Smooth muscle cell (in vitro differentiated cells): ENCODE results near the gene CDKN1C. TPM values are rescaled to one million over a fixed set of nuclear protein-coding genes. Genes with fewer than 3 reads are reported as not detected.
A peak's percentile ranks its signal among the peaks of the same experiment; 100 is the strongest.

Source experiments
- DNase-seq: peaks from one replicate; lab custom pipeline; 2025; ENCODE audit not compliant: unreplicated experiment; lab: John Stamatoyannopoulos, UW
- H2AFZ ChIP-seq: fragments of 200-600 bp; sonication (generic); 2 replicates; pipeline ENCODE4 v1.6.0; 2016; ENCODE audit warnings: antibody characterized with exemption, low read depth, mild to moderate bottlenecking
- H3F3A ChIP-seq: fragments of 200-600 bp; sonication (generic); 2 replicates; pipeline ENCODE4 v1.6.0; 2017; ENCODE audit warnings: antibody characterized with exemption, low read depth
- H3K27ac ChIP-seq: fragments of 200-600 bp; sonication (generic); 2 replicates; pipeline ENCODE4 v1.5.1; 2016; ENCODE audit warnings: low read depth, mild to moderate bottlenecking
- H3K27me3 ChIP-seq: fragments of 200-600 bp; sonication (generic); 2 replicates; pipeline ENCODE4 v1.6.1; 2016; ENCODE audit warnings: low read depth, mild to moderate bottlenecking
- H3K36me3 ChIP-seq: fragments of 200-600 bp; sonication (generic); 2 replicates; pipeline ENCODE4 v1.5.1; 2016; ENCODE audit warnings: low read depth
- H3K4me1 ChIP-seq: fragments of 200-600 bp; sonication (generic); 2 replicates; pipeline ENCODE4 v1.5.1; 2016; ENCODE audit warnings: low read depth
- H3K4me2 ChIP-seq: fragments of 200-600 bp; sonication (generic); 2 replicates; pipeline ENCODE4 v1.6.0; 2016; ENCODE audit warnings: mild to moderate bottlenecking
- H3K4me3 ChIP-seq: fragments of 200-600 bp; sonication (generic); 2 replicates; pipeline ENCODE4 v1.5.1; 2016; ENCODE audit warnings: mild to moderate bottlenecking
- H3K79me2 ChIP-seq: fragments of 200-600 bp; sonication (generic); 2 replicates; pipeline ENCODE4 v1.6.0; 2016; ENCODE audit warnings: low read depth, mild to moderate bottlenecking
- H3K9ac ChIP-seq: fragments of 200-600 bp; sonication (generic); 2 replicates; pipeline ENCODE4 v1.6.0; 2016; ENCODE audit warnings: low read depth
- H3K9me3 ChIP-seq: fragments of 200-600 bp; sonication (generic); replicated peaks from 2 replicates; pipeline ENCODE4 v1.5.1; 2016; ENCODE audit warnings: low read depth
- H4K20me1 ChIP-seq: fragments of 200-600 bp; sonication (generic); 2 replicates; pipeline ENCODE4 v1.6.0; 2016; ENCODE audit warnings: low read depth
- WGBS: methylation state at CpG from one replicate; pipeline ENCODE4 v1.1.7; 2016; ENCODE audit warnings: low lambda C conversion rate; 5-methylcytosine and 5-hydroxymethylcytosine counted together
- polyA plus RNA-seq: library from polyadenylated mRNA; unstranded; fragments of >200 nt; fragmentation: Nextera tagmentation; extraction: Ambion mirVana; gene quantifications from 2 replicates; pipeline ENCODE4 v1.2.1, GENCODE V29; 2016
- total RNA-seq: library from RNA; depleted of rRNA; stranded (reverse); fragments of >200 nt; gene quantifications from 2 replicates; pipeline ENCODE4 v1.2.3, GENCODE V29; 2014
- TF ChIP-seq, protein P1 (sequence below): fragments of 200-600 bp; sonication (generic); IDR thresholded peaks from 2 replicates; pipeline ENCODE4 v1.5.1; 2017; ENCODE audit warnings: borderline replicate concordance, mild to moderate bottlenecking, antibody characterized with exemption; ENCODE audit not compliant: insufficient read depth, poor library complexity, severe bottlenecking

The CDKN1C gene
- total and polyA plus RNA-seq, 2 experiments from 2014 or later = 171 to 392 TPM

DNA sequence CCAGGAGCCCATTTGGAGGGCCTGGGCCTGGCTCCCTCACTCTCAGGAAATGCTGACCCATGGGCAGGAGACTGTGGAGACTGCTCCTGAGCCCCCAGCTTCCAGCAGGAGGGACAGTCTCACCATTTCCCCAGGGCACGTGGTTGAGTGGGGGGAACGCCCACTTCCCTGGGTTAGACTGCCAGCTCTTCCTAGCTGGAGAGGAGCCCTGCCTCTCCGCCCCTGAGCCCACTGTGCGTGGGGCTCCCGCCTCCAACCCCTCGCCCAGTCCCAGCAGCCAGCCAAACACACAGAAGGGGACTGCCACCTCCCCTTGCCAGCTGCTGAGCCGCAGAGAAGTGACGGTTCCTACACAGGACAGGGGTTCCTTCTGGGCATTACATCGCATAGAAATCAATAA is 37.1 kb downstream of the CDKN1C start:
- WGBS = 87% methylated on average over 6 of the region's 9 CpGs
- DNase-seq = no peak
- Histone ChIP-seq H3K9me3 (no peaks in the 10 kb centered on the region), H3F3A (no peaks in the 10 kb centered on the region), H3K36me3 (no peaks in the 10 kb centered on the region), H3K4me3 (no peak overlapping the region), H3K9ac (no peak overlapping the region), H4K20me1 (no peaks in the 10 kb centered on the region), H3K27me3 (no peaks in the 10 kb centered on the region), H3K4me2 (no peak overlapping the region), H3K4me1 (peaks cover 7% of the 10 kb centered on the region), H3K27ac (no peak overlapping the region), H2AFZ (no peak overlapping the region), H3K79me2 (no peaks in the 10 kb centered on the region)
- TF ChIP-seq, protein P1, sequence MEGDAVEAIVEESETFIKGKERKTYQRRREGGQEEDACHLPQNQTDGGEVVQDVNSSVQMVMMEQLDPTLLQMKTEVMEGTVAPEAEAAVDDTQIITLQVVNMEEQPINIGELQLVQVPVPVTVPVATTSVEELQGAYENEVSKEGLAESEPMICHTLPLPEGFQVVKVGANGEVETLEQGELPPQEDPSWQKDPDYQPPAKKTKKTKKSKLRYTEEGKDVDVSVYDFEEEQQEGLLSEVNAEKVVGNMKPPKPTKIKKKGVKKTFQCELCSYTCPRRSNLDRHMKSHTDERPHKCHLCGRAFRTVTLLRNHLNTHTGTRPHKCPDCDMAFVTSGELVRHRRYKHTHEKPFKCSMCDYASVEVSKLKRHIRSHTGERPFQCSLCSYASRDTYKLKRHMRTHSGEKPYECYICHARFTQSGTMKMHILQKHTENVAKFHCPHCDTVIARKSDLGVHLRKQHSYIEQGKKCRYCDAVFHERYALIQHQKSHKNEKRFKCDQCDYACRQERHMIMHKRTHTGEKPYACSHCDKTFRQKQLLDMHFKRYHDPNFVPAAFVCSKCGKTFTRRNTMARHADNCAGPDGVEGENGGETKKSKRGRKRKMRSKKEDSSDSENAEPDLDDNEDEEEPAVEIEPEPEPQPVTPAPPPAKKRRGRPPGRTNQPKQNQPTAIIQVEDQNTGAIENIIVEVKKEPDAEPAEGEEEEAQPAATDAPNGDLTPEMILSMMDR = no peak

DNA sequence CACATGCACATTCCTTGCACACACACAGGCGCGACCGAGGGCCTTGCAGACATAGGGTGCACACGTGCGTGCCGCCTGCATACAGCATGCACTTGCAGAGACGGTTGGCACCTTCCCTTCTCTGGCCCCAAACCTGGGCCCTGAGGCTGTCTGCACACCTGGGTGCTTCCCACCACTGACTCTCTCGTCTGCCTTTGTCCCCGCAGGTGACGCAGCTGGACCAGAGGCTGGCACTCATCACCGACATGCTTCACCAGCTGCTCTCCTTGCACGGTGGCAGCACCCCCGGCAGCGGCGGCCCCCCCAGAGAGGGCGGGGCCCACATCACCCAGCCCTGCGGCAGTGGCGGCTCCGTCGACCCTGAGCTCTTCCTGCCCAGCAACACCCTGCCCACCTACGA is 38.0 kb downstream of the CDKN1C start:
- H3K36me3 ChIP-seq = no peaks in the 10 kb centered on the region
- DNase-seq = no peak
- no peak overlapping the region for H3K27ac ChIP-seq
- no peak overlapping the region for H3K9ac ChIP-seq
- H3F3A ChIP-seq = no peaks in the 10 kb centered on the region
- H3K4me1 ChIP-seq = peaks cover 7% of the 10 kb centered on the region
- no peaks in the 10 kb centered on the region for H4K20me1 ChIP-seq
- WGBS = 92% methylated on average over 21 of the region's 21 CpGs
- no peak overlapping the region for H3K4me2 ChIP-seq
- H2AFZ ChIP-seq = no peak overlapping the region
- no peak overlapping the region for H3K4me3 ChIP-seq
- TF ChIP-seq, protein P1 = no peak
- no peaks in the 10 kb centered on the region for H3K27me3 ChIP-seq
- H3K79me2 ChIP-seq = no peaks in the 10 kb centered on the region
- no peaks in the 10 kb centered on the region for H3K9me3 ChIP-seq

DNA sequence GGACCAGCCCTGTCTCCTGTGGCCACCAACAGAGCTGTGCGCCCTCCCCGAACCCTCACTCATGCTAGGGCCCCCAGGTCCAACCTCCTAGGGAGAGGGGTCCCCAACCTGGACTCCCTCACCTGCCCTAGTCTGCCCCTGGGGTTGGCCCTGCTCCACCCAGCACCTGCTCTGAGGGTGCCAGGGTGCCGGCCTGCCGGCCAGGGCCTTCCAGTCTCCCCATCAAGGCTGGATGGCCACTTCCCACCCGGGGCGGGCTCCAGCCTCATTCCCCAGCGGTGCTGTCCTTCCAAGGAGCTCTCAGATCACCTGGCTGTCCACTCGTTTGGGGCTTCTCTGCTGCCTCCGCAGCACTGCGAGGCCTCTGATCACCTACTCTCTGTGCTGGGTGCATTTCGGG is 39.1 kb downstream of the CDKN1C start:
- Histone ChIP-seq H2AFZ (no peak overlapping the region), H3K36me3 (no peaks in the 10 kb centered on the region), H3K4me1 (peaks cover 7% of the 10 kb centered on the region), H4K20me1 (no peaks in the 10 kb centered on the region), H3K4me2 (peak overlapping the region; percentile 53), H3K27ac (no peak overlapping the region), H3K79me2 (no peaks in the 10 kb centered on the region), H3F3A (no peaks in the 10 kb centered on the region), H3K27me3 (no peaks in the 10 kb centered on the region), H3K9me3 (no peaks in the 10 kb centered on the region), H3K4me3 (no peak overlapping the region), H3K9ac (no peak overlapping the region)
- no peak for DNase-seq
- TF ChIP-seq, protein P1 = no peak
- 90% methylated on average over 11 of the region's 11 CpGs for WGBS

DNA sequence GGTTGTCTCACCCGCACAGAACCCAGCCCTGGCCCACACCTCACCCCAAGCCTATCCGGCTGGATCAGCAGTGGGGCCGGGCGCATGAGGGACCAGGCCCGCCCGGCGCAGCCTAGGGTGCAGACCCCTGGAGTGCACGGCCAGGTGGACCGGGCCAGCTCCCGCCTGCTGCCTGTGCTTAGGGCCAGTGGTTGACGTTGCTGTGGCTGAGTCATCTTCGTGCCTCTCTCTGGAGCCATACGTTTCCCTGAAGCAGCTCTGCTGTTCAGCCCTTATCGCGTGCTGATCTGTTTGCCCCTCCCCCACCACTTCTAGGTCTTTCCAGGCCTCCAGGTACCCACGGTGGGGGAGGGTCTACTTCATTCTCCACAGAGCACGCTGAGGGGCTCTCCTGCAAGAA is 39.5 kb downstream of the CDKN1C start:
- WGBS = 41% methylated on average over 17 of the region's 17 CpGs
- Histone ChIP-seq H3F3A (no peaks in the 10 kb centered on the region), H3K36me3 (no peaks in the 10 kb centered on the region), H3K79me2 (no peaks in the 10 kb centered on the region), H4K20me1 (no peaks in the 10 kb centered on the region), H3K27ac (no peak overlapping the region), H3K4me1 (peaks cover 7% of the 10 kb centered on the region), H2AFZ (no peak overlapping the region), H3K9ac (no peak overlapping the region), H3K4me3 (no peak overlapping the region), H3K27me3 (no peaks in the 10 kb centered on the region), H3K9me3 (no peaks in the 10 kb centered on the region), H3K4me2 (peak overlapping the region; percentile 53)
- no peak for DNase-seq
- TF ChIP-seq, protein P1 = no peak
